ENCODE data around the gene CHIA. TPM values are rescaled to one million over a fixed set of nuclear protein-coding genes. Genes with fewer than 3 reads are reported as not detected.

CHIA gene
- total RNA-seq, 1 donor from 2014 or later: not detected

- no peak for DNase-seq (ENCODE audit: extremely low spot score, unreplicated experiment)
- H3K9me3 Mint-ChIP-seq (ENCODE audit: unreplicated experiment): no peaks in the 10 kb centered on the region
- no peaks in the 10 kb centered on the region for H3K36me3 Mint-ChIP-seq (ENCODE audit: unreplicated experiment)
- TF ChIP-seq CTCF (IDR thresholded peaks at IDR 0.05): no peak
- no peak overlapping the region for H3K27ac Mint-ChIP-seq (ENCODE audit: unreplicated experiment)
- H3K4me1 Mint-ChIP-seq (ENCODE audit: unreplicated experiment): no peaks in the 10 kb centered on the region
- no peak overlapping the region for H3K4me3 Mint-ChIP-seq (ENCODE audit: unreplicated experiment)
- H3K27me3 Mint-ChIP-seq (ENCODE audit: unreplicated experiment): peaks cover under 1% of the 10 kb centered on the region
Observed at GRCh38 chr1:111249960-111250359, 40.7 kb upstream of the CHIA start.

- Mint-ChIP-seq H3K27ac (ENCODE audit: unreplicated experiment) (no peak overlapping the region), H3K9me3 (ENCODE audit: unreplicated experiment) (no peaks in the 10 kb centered on the region), H3K36me3 (ENCODE audit: unreplicated experiment) (no peaks in the 10 kb centered on the region), H3K4me1 (ENCODE audit: unreplicated experiment) (no peaks in the 10 kb centered on the region), H3K4me3 (ENCODE audit: unreplicated experiment) (no peak overlapping the region), H3K27me3 (ENCODE audit: unreplicated experiment) (peaks cover 8% of the 10 kb centered on the region)
- DNase-seq (ENCODE audit: extremely low spot score, unreplicated experiment): no peak
- no peak for TF ChIP-seq CTCF (IDR thresholded peaks at IDR 0.05)
Observed at GRCh38 chr1:111251570-111251969, 39.1 kb upstream of the CHIA start.

GRCh38 chr1:111252786-111253185, 37.9 kb upstream of the CHIA start:
- H3K4me3 Mint-ChIP-seq (ENCODE audit: unreplicated experiment): no peak overlapping the region
- H3K27ac Mint-ChIP-seq (ENCODE audit: unreplicated experiment): no peak overlapping the region
- H3K9me3 Mint-ChIP-seq (ENCODE audit: unreplicated experiment): no peaks in the 10 kb centered on the region
- TF ChIP-seq CTCF (IDR thresholded peaks at IDR 0.05): no peak
- DNase-seq (ENCODE audit: extremely low spot score, unreplicated experiment): no peak
- no peaks in the 10 kb centered on the region for H3K36me3 Mint-ChIP-seq (ENCODE audit: unreplicated experiment)
- no peaks in the 10 kb centered on the region for H3K4me1 Mint-ChIP-seq (ENCODE audit: unreplicated experiment)
- peaks cover 9% of the 10 kb centered on the region for H3K27me3 Mint-ChIP-seq (ENCODE audit: unreplicated experiment)

GRCh38 chr1:111253876-111254275, 36.8 kb upstream of the CHIA start:
- Mint-ChIP-seq H3K9me3 (ENCODE audit: unreplicated experiment) (no peaks in the 10 kb centered on the region), H3K4me1 (ENCODE audit: unreplicated experiment) (no peaks in the 10 kb centered on the region), H3K27ac (ENCODE audit: unreplicated experiment) (no peak overlapping the region), H3K4me3 (ENCODE audit: unreplicated experiment) (no peak overlapping the region), H3K36me3 (ENCODE audit: unreplicated experiment) (no peaks in the 10 kb centered on the region), H3K27me3 (ENCODE audit: unreplicated experiment) (peaks cover 14% of the 10 kb centered on the region)
- no peak for TF ChIP-seq CTCF (IDR thresholded peaks at IDR 0.05)
- no peak for DNase-seq (ENCODE audit: extremely low spot score, unreplicated experiment)

GRCh38 chr1:111256988-111257658, 33.5 kb upstream of the CHIA start:
- H3K4me3 Mint-ChIP-seq (ENCODE audit: unreplicated experiment): no peak overlapping the region
- no peak for DNase-seq (ENCODE audit: extremely low spot score, unreplicated experiment)
- H3K27ac Mint-ChIP-seq (ENCODE audit: unreplicated experiment): no peak overlapping the region
- no peak for TF ChIP-seq CTCF (IDR thresholded peaks at IDR 0.05)
- H3K9me3 Mint-ChIP-seq (ENCODE audit: unreplicated experiment): peaks cover 3% of the 10 kb centered on the region
- peaks cover 27% of the 10 kb centered on the region for H3K27me3 Mint-ChIP-seq (ENCODE audit: unreplicated experiment)
- no peaks in the 10 kb centered on the region for H3K36me3 Mint-ChIP-seq (ENCODE audit: unreplicated experiment)
- H3K4me1 Mint-ChIP-seq (ENCODE audit: unreplicated experiment): no peaks in the 10 kb centered on the region

Data from osteocyte (in vitro differentiated cells).